HG02642 (cell line): ENCODE results near the gene OBSCN.

Experiments
- ATAC-seq: cut with Tn5 transposase; IDR thresholded peaks from one replicate; pipeline ENCODE4 v1.9.1; 2021; ENCODE audit warnings: mild to moderate bottlenecking; ENCODE audit not compliant: unreplicated experiment, poor library complexity

Gene OBSCN

DNA sequence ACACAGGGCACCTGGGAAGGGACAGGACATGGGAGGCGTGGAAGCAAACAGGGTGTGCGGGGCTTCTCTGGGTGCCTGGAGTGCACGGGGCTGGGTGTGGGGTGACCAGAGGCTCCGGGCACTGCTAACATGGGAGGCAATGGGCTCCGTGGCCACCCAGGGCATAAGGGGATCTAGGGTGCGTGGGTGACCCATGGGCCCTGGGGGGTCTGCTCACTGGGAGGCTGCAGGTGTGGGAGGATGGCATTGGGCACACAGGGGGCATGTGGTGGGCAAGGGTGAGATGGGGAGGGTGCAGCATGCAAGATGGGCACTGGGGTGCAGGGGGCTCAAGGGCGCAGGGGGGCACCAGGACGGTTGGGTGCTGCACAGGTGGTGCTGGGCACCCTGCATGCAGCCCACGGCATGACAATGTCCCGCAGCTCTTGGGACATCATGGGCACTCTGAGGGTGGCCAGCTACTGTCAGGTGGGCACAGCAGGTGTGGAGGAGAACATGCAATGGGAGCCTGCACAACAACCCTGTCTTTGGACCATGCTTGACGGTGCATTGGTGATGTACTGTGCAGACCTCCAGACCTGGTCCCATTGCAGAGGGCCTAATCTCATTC lies 183.7 kb downstream of the OBSCN start:
- ATAC-seq = no peak

DNA sequence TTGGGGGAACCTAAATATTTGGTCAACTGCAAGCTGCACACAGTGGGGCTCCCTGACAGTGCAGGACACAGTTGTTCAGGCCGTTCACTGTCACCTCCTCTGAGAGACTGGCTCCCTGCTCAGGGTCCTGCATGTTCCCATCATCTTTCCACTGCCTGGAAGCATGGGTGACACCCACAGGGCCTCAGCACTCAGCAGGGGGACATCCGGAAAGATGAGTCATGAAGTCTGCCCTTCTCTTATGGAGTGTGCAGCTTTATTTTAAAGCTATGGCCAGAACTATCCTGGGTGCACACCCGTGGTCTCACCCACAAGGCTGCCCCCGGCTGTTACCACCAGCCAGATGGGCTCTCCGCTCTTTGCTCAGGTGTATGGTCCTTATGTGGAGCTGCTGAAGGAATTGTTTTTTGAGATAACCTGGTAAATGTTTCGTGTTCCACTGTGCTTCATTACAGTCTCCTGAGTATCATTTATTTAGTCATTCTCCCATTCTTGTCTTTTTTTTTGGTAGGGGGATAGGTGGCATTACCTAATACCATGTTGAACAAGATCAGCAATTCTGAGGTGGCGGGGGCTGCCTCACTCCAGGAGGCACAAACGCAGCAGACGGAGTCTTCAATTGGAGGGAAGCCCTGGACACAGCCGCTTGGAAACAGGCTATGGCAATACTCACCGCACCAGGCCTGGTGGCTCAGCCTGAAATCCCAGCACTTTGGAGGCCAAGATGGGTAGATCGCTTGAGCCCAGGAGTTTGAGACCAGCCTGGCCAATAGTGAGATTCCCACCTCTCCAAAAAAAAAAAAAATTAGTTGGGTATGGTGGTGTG lies 184.5 kb downstream of the OBSCN start:
- ATAC-seq = no peak

DNA sequence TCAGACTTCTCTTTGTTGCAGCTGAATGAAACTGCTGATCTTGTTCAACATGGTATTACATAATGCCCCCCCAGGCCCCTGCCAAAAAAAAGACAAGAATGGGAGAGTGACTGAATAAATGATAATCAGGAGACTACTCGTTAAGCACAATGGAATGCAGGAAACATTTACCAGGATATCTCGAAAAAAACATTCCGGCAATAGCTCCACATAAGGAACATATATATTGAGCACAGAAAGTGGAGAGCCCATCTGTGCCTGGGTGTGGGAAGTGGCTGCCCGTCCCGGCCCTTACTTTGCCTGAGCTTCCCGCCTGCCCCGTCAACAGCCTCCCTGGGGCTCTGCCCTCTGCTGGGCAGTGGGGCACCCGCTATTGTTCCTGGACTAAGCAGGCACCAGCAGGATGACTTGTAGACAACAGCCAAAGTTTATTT lies 185.4 kb downstream of the OBSCN start:
- ATAC-seq = no peak

DNA sequence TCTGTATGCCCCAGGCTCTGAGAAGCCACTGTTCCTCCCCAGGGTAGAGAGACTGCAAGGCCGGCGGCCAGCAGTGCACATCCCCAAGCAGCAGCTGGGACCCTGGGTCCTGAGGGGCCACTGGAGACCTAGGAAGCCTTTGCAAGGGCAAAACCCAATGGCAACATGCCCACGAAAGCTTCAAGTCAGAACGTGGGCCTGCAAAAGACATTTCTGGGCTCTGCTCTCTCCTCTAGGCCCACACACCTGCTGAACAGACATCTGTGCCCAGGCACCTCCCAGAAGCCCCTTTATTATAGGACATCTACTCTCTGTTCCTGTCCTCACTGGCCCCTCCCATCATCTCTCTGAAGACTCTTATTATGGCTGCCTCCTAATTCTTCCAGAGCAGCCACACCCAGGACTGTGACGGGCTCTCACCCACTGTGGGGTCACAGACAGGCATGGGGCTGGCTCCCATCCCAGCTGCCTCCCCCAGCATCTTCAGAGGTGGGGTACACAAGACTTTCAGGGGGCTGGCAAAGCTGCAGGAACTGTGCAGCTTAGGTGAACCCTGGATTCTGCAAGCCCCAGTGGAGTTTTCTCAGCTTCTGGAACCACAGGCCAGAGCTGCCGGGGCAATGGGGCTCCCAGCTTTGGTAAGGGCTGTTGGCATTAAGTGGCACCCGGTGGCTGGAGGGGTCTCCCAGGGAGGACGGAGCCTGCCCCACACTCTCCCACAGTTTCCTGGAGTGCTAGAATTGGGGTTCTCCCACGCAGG lies 186.1 kb downstream of the OBSCN start:
- no peak for ATAC-seq

DNA sequence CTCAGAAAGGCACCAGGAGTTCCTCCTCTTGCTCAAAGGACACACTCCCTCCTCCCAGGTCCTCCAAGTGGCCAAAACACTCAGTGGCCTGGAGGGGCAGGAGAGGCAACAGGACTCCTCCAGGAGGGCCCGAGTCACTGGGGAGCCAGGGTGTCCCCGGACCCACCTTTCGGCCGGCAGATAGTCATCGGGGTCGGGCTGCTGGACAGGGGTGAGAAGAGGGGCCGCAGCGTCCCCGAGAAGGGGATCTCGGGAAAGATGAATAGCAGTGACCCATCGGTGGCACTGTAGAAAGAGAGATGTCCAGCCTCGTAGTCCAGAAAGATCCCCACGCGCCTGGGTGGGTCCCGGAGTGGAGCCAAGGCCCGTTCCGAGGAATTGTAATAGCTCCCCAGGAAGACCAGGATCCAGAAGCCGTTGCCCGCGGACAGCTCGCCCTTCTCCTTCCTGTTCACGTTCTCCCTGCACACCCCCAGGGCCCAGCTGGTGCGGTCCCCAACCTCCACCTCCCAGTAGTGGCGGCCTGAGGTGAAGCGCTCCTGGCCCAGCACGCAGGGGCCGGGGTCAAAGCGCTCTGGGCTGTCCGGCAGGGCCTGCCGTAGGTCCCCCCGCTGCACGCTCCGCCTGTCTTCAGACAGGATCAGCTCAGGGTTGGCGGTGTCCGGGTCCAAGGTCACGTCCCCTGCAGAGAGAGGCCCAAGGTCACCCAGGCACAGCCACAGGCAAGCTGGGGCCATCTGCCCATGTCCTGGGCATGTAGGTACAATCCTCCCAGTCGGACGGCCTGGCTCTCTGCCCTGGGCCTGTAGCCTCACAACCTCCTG lies 186.9 kb downstream of the OBSCN start:
- no peak for ATAC-seq

DNA sequence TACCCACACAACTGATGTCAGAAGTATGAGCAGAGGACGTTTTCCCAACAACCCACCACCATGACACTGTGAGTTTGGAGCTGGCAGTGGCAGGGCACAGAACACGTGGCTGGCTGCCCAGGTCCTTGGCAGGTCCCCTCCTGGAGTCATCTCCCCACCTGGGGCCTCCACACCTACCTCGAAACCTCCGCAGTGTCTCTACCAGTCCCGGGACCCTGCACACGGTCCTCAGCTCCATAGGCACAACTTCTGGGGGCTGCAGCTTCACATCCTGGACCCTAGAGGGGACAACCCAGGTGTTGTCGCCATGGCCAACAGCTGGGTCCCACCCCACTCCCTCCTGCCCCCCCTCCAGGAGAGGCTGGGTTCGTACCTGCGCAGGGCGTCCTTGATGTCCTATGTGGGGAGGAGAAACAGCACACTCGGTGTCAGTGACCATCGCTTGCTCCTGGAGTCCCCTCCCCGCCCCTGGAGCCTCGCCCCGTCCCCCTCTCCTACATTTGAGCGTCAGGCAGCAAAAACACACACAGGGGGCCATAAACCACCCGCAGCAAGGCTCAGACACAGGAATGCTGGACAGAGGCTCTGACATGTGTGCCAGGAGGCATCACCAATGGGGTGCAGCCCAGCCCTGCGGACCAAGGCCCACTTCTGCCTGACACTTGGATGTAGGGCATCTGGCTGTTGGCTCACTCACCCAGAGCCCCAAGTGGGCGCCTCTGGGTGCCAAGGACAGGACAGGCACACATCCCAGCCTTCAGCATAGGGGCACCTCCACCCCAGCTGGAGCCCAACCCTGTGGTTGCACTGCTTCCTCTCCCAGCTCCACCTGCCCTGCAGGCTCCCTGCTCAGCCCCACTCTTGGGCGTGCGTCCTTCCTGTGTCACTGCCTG lies 189.2 kb downstream of the OBSCN start:
- no peak for ATAC-seq

DNA sequence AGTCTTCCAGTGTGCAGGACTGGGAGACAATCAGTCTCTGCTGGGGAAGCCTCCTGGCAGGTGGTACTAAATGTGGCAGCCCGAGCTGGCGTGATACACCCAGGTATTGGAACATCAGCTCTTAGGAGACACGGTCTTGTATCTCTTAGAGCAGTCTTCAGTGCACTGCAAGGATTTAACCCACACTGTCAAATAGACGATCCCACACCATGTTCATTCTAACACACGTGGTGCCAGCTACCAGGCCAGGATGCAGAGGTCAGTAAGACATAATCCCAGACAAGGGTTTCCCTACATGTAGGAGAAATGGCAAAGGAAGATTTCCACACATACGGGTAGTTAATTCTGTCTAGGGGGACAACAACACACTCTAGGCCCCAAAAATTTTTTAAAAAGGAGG lies 190.1 kb downstream of the OBSCN start:
- no peak for ATAC-seq

DNA sequence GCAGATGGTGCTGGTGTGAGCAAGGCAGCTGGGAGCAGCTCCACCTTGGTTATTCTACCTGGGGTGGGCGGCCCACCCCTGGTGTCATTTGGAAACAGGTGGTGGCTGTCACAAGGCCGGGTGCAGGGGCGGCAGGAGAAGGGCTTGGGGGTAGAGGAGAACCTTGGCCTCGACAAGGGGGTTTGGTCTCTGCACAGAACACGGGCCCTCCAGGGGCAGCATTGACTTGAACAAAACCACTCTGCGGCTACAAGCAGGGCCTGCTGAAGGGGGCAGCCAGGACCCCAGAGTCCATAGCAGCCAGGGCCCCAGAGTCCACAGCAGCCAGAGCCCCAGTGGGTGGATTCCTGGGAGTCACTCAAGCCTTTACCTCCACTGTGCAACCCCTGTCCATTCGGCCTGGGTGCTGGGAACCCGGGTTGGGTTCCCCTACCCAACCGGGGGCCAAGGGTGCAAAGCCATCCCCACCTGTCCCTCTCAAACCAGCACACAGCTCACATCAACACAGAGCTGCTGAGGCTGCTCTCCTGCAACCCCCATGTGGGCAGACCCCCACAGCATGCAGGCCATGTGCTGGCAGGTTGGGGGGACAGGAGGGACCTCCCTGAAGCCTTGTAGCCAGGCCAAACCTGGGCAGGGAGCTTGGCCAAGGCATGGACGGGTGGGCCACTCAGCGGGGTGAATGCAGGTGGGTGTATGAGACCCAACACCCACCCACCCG lies 191.1 kb downstream of the OBSCN start:
- ATAC-seq = no peak

DNA sequence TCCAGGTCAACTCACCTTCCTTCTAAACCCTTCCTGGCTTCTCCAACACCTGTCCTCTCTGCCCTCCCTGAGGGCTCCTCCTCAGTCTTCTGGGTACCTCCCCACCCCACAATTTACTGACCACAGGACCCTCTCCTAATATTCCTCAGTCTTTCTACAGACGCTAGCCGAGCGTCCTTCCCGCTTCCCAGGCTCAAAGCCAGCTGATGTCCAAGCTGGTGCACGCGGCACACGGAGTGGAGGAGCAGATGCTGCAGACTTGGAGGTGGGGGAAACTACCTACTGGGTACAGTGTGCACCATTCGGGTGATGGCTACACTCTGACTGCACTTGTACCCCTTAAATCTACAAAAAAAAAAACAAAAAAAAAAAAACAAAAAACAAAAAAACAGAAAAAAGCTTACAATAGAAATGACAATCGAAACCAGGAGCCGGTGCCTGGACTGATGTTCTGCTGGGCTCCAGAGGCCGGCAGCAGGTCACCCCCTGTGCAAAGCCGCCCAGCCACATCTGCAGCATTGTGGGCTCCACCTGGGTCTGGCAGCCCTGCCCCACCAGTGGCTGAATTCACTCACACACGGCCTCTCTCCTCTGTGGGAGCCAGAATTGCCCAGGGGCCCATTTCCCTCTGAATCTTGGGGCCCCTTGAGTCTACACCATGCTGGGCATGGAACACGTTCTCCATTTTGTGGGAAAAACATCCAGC lies 191.8 kb downstream of the OBSCN start:
- no peak for ATAC-seq

DNA sequence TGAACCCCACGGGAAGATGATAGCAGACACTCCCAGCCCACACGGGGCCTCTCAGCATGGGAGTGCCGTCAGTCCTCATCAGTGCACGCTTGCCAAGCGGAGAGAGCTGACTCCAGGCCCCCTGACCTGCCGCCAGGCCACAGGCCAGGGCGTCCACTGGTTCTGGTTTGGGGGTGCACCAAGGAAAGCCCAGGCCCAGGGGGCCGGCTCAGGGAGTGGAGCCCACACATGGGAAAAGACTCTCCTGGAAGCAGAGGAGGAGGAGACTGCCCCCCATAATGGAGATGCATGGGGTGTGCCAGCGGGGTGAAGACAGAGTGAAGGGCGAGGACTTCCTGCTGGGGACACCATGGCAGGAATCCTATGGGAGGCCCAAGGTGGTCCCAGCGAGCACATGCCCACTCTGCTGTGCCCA lies 192.4 kb downstream of the OBSCN start:
- ATAC-seq = no peak

DNA sequence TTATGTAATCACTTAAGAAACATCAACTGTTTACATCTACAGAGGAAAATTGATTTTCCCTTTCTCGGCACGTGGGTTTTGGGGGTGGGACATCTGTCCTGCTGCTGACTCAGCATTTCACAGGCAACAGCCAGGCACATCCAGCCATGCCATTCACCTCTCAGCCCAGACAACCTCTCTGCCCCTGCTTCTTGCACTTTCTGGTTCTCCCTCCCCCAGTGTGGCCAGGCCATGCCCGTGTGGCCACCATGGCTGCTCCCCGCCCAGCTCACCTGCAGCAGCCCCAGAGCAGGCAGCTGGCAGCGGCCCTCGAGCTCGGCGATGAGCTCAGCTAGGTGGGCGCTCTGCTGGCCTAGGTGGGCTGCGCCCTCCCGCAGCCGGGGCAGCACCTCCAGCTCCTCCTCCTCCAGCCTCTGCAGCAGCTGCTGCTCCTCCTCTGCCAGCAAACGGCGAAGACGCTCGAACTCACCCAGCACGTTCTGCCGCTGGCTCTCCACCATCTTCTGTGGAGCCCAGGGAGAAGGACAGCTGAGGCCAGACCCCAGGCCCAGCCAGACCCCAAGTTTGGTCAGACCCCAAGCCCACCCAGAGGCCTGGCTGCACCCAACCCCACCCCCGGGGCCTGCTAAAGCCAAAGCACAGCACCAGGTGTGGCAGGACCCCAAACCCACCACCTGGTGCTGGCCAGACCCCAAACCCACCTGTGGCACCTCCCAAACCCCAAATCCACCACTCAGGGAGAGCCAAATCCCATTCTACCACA lies 193.0 kb downstream of the OBSCN start:
- ATAC-seq = no peak

DNA sequence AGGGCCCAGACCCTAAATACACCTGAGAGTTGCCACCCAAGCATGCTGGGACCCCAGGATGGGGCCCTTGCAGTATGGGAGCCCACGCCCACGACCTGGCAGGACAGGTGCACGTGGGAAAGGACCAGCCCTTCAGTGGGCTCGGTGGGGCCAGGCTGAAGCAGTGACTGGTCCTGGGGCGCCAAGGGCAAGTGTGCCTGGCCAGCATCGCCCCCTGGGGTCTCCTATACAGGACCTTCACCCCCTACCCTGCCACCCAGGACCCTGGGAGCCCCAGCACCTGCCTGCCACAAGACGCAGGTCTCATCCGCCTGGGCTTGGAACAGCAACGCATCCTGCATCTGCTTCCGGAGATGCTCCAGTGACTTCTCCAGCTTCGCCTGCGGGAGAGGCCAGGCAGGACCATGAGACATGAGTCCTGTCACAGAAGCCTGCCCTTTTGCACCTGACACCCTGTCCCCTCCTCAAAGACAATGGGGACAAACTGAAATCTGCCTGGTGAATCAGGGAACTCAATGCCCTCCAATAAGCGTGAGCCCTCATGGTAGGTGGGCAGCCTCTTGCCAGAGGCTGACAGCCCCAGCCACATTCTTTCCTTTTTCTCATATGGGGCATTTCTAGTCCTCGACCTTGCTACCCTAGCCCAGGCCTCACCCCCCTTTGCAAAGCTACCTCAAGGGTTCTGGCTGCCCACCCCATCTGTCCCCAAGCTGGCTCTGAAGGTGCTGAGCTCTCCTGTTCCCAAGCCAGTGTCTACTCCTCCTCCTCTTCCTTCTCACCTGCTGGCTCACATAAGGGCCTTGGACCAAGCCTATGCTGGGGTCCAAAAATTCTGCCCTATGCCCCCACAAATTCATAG lies 194.2 kb downstream of the OBSCN start:
- ATAC-seq = no peak

DNA sequence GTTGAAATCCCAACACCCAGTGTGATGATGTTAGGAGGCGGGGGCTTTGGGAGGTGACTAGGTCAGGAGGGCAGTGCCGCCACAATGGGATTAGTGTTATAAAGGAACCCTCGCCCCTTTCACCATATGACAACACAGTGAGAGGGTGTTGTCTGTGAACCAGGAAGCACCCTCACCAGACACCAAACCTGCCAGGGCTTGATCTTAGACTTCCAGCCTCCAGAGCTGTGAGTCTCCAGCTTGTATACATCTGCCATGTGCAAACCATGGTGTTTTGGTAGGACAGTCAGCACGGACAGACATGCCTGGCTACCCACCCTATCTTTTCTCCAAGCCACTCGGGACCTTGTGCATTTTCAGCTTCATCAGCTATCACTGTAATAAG lies 194.8 kb downstream of the OBSCN start:
- no peak for ATAC-seq

DNA sequence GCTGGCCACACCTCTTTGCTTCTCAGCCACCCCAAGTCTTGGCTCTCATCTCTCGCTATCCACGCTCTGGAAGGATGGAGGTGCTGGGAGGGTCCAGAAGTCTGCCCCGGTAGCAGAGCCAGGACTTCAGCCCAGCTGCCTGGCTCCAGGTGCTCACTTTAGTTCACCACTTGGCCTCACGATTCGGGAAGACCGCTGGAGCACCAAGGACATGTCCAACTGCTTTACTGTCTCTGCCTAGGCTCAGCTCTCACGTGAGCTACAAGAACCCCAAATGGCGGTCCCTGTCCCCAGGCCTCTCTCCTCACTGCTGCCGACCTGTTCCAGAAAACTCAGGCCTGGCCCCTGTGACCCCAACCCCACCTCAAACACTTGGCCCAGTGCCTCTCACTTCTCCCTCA lies 195.4 kb downstream of the OBSCN start:
- no peak for ATAC-seq

DNA sequence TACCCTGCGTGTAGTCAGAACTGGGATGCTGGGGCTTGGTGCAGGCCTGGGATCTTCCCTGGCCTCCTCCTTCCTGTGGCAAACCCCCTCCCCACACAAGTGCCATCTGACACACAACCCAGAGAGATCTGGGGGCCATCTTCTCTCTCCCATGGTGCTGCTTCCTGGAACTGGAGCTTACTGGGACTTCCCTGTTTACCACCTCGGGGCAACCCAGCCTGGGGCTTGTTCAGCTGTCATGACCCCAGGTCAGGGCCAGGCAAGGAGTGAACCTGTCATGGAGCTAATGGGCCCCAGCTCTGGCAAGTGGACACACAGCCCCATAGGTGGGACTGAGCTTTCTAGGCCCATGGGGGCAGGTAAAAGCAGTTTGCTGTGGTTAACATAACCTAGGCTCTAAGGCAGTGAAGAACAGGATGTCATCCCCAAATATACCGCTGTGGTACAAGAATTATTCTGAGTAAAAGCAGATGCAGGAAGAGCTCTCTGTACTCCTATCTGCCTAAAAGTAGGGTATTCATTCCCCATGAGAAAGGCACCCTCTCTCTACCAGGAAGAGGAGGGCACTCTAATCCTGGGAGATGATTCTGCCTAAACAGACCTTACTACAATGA lies 196.4 kb downstream of the OBSCN start:
- no peak for ATAC-seq
